Dermis microvascular lymphatic vessel endothelial cell (primary cell): ENCODE measurements around the gene B4GALT6. TPM values are rescaled to one million over a fixed set of nuclear protein-coding genes. Genes with fewer than 3 reads are reported as not detected.

ENCODE experiments used
- DNase-seq, 2 donors: peaks; one replicate each; pipeline versions ENCODE4 v3.0.0 to v3.0.0-alpha.2; 2010; ENCODE audit warnings: low read depth in 2 of 2
- total RNA-seq: library from RNA; depleted of rRNA; stranded (reverse); fragments of >200 nt; gene quantifications from 2 replicates; pipeline ENCODE4 v1.2.1, GENCODE V29; 2014

B4GALT6 gene
- total RNA-seq, 1 donor from 2014 or later: 5.5 TPM

DNA sequence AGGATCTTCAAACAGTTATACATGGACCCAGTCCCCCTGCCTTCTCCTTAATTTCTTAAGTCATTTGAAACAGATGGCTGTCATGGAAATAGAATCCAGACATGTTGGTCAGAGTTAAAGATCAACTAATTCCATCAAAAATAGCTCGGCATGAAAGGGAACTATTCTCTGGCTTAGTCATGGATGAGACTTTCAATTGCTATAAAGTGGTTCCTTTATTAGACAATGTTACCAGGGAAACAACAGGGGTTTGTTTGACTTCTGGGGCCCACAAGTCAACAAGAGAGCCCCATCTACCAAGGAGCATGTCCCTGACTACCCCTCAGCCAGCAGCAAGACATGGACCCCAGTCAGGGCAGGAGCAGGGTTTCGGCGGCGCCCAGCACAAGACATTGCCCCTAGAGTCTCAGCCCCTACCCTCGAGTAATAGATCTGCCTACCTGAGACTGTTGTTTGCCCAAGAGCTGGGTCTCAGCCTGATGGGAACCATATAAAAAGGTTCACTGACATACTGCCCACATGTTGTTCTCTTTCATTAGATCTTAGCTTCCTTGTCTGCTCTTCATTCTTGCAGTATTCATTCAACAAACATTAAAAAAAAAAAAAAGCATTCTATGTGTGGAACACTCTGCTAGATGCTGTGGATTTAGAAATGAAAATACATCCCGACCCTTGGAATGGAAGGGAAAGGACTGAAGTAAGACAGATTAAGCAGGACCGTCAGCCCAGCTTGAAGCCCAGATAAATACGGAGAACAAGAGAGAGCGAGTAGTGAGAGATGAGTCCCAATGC lies 88.1 kb downstream of the B4GALT6 start:
- DNase-seq: no peak

- no peak for DNase-seq
Observed at GRCh38 chr18:31595121-31595771, 89.1 kb downstream of the B4GALT6 start.

DNA sequence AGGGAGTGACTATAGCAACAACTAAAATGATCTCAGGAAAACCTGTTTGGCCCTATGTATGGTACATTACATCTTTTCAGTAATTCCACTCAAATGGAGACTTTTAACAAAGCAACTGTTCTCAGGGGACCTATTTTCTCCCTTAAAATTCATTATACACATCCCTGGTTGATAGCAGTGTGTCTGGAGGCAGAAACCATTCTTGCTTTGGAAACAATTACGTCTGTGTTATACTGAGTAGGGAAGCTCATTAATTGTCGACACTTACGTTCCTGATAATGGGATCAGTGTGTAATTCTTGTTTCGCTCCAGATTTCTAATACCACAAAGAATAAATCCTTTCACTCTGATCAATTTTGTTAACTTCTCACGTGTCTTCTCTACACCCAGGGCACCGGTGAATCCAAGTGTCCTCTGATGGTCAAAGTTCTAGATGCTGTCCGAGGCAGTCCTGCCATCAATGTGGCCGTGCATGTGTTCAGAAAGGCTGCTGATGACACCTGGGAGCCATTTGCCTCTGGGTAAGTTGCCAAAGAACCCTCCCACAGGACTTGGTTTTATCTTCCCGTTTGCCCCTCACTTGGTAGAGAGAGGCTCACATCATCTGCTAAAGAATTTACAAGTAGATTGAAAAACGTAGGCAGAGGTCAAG lies 91.7 kb downstream of the B4GALT6 start:
- DNase-seq: no peak

- DNase-seq: no peak
Observed at GRCh38 chr18:31591628-31592027, 92.8 kb downstream of the B4GALT6 start, which contains the start of gene TTR. TTR (plus strand) TSS chr18:31591877; CDS start chr18:31591903, 26 bp downstream.

- DNase-seq: no peak
Observed at GRCh38 chr18:31591113-31591512, 93.3 kb downstream of the B4GALT6 start.

DNA sequence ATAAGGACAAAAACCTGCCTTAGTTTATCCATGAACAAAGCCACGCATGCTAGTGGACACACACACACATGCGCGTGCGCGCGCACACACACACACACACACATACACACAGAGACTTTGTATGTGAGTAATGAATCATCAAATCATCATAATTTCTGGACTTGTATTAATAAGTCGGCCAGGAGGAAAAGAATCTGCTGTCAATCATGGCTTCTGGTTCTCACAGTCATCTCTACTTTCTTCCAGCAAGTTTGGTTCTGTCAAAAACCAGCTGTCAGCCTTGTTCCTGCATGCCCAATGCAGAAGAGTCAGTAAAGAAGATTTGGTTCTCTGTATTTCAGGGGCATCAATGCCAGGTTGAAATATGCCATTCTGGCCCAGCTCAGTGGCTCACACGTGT lies 93.8 kb downstream of the B4GALT6 start:
- no peak for DNase-seq

DNA sequence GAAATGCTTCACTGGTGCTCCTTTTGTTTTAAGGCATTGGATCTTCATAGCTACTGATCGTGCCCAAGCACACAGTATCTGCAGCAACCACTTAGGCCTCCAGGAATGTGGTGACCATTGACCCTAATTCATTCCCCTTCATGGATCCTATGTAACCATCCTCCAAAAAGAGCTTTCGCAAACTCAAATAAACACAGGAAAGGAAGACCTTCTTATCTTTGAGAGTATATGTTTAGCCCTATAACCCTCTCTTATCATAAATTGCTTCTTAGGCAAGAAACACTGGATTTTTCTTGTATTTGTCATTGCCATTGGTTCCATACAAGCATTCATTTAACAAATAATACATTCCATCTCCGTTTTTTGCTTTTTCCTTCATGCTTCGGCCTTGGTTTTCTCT lies 96.9 kb downstream of the B4GALT6 start:
- no peak for DNase-seq

- DNase-seq: no peak
Observed at GRCh38 chr18:31586616-31587015, 97.8 kb downstream of the B4GALT6 start.

GRCh38 chr18:31585991-31586390 lies 98.4 kb downstream of the B4GALT6 start:
- DNase-seq: no peak

DNA sequence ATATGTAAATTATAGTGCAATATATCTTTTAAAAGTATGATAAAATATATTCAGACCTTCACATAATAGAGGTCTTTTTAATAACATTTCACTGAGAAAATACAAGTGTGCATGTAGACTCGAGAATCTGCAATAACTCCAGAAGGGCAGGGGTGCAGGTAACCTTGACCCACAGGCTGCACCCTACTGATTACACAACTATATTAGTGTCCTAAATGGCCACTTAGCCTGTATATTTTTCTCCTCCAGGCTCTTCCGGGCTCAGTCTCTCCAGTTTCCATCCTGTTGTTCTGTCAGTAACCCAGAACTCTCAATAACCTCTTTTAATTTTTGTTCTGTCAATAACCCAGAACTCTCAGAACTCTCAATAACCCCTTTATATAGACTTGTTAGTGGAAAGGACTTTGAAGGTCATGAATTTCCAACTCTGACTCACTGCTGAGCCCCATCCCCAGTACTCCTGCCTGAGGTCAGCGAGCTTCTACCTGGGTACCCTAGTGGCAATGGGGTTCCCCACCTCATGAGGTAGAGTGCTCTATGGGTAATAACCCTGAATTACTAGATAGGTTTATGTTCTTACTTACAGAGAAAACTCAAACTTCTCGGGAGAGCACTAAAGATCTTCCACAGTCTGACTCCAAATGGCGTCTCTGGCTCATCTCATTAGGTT lies 101.1 kb downstream of the B4GALT6 start:
- DNase-seq: no peak

DNA sequence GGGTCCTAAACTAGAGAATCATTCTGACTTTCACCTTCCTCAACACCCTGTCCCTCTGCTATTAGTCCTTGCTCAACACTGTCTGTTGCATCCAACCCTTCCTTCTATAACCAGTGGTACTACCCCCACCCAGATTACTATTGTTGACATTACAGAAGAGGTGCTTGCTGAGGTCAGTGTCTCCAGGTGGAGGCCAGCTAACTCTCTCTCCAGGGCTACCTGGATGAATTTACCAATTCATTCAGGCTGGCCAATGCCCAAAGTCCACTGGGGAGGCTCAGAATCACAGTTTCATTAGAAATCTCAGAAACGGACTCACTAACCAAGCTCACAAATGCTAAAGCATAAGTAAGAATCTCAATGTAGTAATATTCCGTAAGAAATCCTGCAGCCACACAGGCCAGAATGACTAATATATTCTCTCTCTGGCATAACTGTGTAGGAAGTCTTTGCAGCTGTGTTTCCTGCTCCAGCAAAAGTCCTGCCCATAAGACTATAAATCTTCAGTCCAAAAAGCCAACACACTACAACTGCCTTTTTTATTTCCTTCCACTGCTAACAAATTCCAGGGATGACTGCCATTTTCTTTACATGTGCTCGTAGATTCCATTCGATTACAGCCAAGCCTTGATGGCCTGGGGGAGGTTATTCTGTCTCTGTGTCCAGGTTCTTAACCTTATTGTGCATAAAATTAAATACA lies 102.7 kb downstream of the B4GALT6 start:
- peak; percentile 33 to 80 for DNase-seq

GRCh38 chr18:31579375-31579774 lies 105.0 kb downstream of the B4GALT6 start:
- DNase-seq: no peak

DNA sequence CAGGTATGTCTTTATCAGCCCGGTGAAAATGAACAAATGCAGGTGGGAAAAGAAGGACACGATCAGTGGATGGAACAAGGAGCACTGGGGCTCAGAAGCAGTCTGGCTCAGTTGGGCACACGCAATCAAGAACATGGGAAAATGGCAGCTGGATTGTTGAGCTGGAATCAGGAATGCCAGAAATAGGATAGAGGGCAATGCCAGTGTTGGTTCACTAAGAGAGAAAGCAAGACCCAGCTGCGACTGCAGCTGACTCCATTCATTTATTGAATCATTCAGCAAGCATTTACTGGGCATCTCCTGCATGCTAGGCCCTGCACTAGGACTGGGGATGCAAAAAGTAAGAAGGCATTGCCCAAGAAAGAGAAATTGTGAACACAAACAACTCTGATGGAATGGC lies 106.3 kb downstream of the B4GALT6 start:
- no peak for DNase-seq

- DNase-seq: no peak
Observed at GRCh38 chr18:31577195-31577594, 107.2 kb downstream of the B4GALT6 start.

GRCh38 chr18:31576670-31577069 lies 107.7 kb downstream of the B4GALT6 start:
- no peak for DNase-seq

- no peak for DNase-seq
Observed at GRCh38 chr18:31575515-31576257, 108.7 kb downstream of the B4GALT6 start.

DNA sequence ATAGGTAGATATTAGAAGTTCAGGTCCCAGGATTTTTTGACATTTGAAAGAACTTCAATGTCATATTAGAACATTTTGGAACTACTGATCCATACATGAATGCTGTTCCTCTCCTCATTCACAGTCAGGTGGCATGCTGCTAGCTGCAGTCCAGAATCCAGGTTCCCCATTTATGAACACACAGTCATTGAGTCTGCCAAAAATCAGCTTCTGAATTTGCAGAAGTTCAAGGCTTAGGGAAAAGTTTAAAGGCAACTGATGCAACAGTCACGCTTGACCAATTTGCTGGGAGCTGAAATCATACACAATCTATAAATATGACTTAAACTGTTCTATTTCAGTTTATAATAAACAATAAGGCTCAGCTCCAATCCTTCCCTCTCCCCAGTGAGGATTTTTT lies 110.0 kb downstream of the B4GALT6 start:
- DNase-seq: no peak
